Neuronal stem cell (in vitro differentiated cells): Measurements from ENCODE around the gene SMARCC2.
A peak's percentile ranks its signal among the peaks of the same experiment; 100 is the strongest.

Experiments used
- DNase-seq: peaks from one replicate; pipeline ENCODE4 v3.0.0-alpha.2; 2013; ENCODE audit warnings: low spot score
- H2AFZ ChIP-seq: one replicate; pipeline ENCODE4 v1.6.1; 2013; ENCODE audit warnings: mild to moderate bottlenecking, low read length, inconsistent platforms
- H2AK5ac ChIP-seq: 2 replicates; pipeline ENCODE4 v1.6.1; 2013; ENCODE audit warnings: low read depth, mild to moderate bottlenecking, inconsistent platforms, low read length, moderate library complexity, mixed read lengths
- H2BK120ac ChIP-seq: 2 replicates; pipeline ENCODE4 v1.6.1; 2013; ENCODE audit warnings: low read depth, mild to moderate bottlenecking, inconsistent platforms, low read length, moderate library complexity, mixed read lengths
- H2BK12ac ChIP-seq: one replicate; pipeline ENCODE4 v1.6.1; 2013; ENCODE audit warnings: low read length, inconsistent platforms
- H2BK15ac ChIP-seq: 2 replicates; pipeline ENCODE4 v1.6.1; 2013; ENCODE audit warnings: mild to moderate bottlenecking, low read length, inconsistent platforms, mixed read lengths
- H2BK5ac ChIP-seq: one replicate; pipeline ENCODE4 v1.6.1; 2013; ENCODE audit warnings: inconsistent platforms, mild to moderate bottlenecking, low read length, moderate library complexity
- H3K14ac ChIP-seq: one replicate; pipeline ENCODE4 v1.6.1; 2013; ENCODE audit warnings: low read length, inconsistent platforms
- H3K18ac ChIP-seq: 2 replicates; pipeline ENCODE4 v1.6.1; 2013; ENCODE audit warnings: low read length, inconsistent platforms
- H3K23ac ChIP-seq: 2 replicates; pipeline ENCODE4 v1.6.1; 2013; ENCODE audit warnings: low read depth, mild to moderate bottlenecking, mixed read lengths, low read length, inconsistent platforms; ENCODE audit not compliant: poor library complexity
- H3K27ac ChIP-seq: replicated peaks from 3 replicates; pipeline ENCODE4 v1.5.1; 2013; ENCODE audit warnings: low read length, inconsistent platforms
- H3K27me3 ChIP-seq, 3 experiments: 2 replicates each; pipeline ENCODE4 v1.6.1; 2013; ENCODE audit warnings: low read length in 3 of 3, mild to moderate bottlenecking in 2 of 3, inconsistent platforms in 1 of 3, low read depth in 1 of 3, mixed read lengths in 1 of 3, moderate library complexity in 1 of 3; ENCODE audit not compliant: control insufficient read depth in 3 of 3, insufficient read depth in 3 of 3
- H3K36me3 ChIP-seq, 2 donors: replicated peaks in 1 of 2; 2 replicates each; pipeline ENCODE4 v1.6.1; 2013; ENCODE audit warnings: low read length in 2 of 2; ENCODE audit not compliant: control insufficient read depth in 2 of 2, insufficient read depth in 2 of 2
- H3K4ac ChIP-seq: 2 replicates; pipeline ENCODE4 v1.6.1; 2013; ENCODE audit warnings: inconsistent platforms, mild to moderate bottlenecking, low read length, moderate library complexity
- H3K4me1 ChIP-seq, 2 donors: 1 replicate in 1 of 2; 2 replicates in 1 of 2; pipeline ENCODE4 v1.6.1; 2013; ENCODE audit warnings: low read length in 2 of 2, low read depth in 1 of 2; ENCODE audit not compliant: control insufficient read depth in 2 of 2, insufficient read depth in 1 of 2
- H3K4me2 ChIP-seq: one replicate; pipeline ENCODE4 v1.6.1; 2013; ENCODE audit warnings: mild to moderate bottlenecking, low read length, inconsistent platforms; ENCODE audit not compliant: insufficient read depth, poor library complexity, severe bottlenecking
- H3K4me3 ChIP-seq, 2 donors: 2 replicates each; pipeline ENCODE4 v1.5.1; 2013; ENCODE audit warnings: low read length in 2 of 2, mild to moderate bottlenecking in 2 of 2, inconsistent platforms in 1 of 2, moderate library complexity in 1 of 2
- H3K79me1 ChIP-seq: one replicate; pipeline ENCODE4 v1.6.1; 2013; ENCODE audit warnings: low read depth, mild to moderate bottlenecking, inconsistent platforms, low read length, moderate library complexity
- H3K9ac ChIP-seq: one replicate; pipeline ENCODE4 v1.6.1; 2013; ENCODE audit warnings: mild to moderate bottlenecking, low read depth, low read length, inconsistent platforms; ENCODE audit not compliant: poor library complexity
- H3K9me3 ChIP-seq, 2 donors: replicated peaks in 1 of 2; 2 replicates each; pipeline versions ENCODE3 to v1.6.1; 2013; ENCODE audit warnings: low read length in 2 of 2, mild to moderate bottlenecking in 2 of 2, inconsistent platforms in 1 of 2, low read depth in 1 of 2, mixed read lengths in 1 of 2, moderate library complexity in 1 of 2; ENCODE audit not compliant: control insufficient read depth in 2 of 2, insufficient read depth in 1 of 2
- H4K8ac ChIP-seq: one replicate; pipeline ENCODE4 v1.6.1; 2013; ENCODE audit warnings: low read depth, mild to moderate bottlenecking, inconsistent platforms, low read length, moderate library complexity
- H4K91ac ChIP-seq: one replicate; pipeline ENCODE4 v1.6.1; 2013; ENCODE audit warnings: low read length, low read depth, mild to moderate bottlenecking, inconsistent platforms; ENCODE audit not compliant: poor library complexity
- WGBS, 2 donors: extraction: QIAGEN DNeasy Blood & Tissue Kit; methylation state at CpG; one replicate each; pipeline ENCODE4 v1.1.7; 2013; ENCODE audit warnings: missing lambda C conversion rate in 2 of 2, mixed read lengths in 1 of 2; ENCODE audit not compliant: insufficient read length in 2 of 2, insufficient replicate concordance in 1 of 2; ENCODE audit errors: extremely low coverage in 2 of 2; 5-methylcytosine and 5-hydroxymethylcytosine counted together

SMARCC2 gene

DNA sequence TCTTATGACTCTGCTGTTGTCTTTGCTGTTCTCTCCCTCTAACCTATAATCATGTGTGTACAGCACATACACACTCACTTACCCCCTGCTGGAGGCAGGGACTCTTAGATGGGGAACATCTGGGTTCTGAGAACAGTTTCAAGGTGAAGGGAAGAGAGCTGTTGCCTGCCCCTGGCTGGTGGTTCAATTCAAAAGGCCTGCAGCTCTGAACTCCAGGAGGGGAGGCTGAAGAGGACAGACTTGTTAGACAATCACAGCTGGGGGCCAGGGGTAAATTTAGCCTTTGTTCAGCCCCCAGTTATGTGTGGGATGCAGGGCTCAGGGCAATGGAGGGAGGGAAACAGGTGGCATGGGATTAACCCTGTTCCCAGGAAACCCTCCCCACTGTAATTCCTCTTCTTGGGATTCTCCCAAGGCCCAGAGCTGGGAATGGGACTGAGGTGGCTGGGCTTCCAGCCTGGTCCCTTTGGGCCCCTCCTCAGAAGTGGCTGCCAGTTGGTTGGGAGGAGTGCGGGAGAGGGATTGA lies 35.0 kb downstream of the SMARCC2 start:
- DNase-seq = no peak
- Histone ChIP-seq H3K27me3 (no peaks in the 10 kb centered on the region), H3K9ac (no peak overlapping the region), H2BK12ac (no peak overlapping the region), H3K79me1 (no peaks in the 10 kb centered on the region), H2AK5ac (no peak overlapping the region), H2BK120ac (no peak overlapping the region), H3K23ac (no peak overlapping the region), H3K9me3 (no peaks in the 10 kb centered on the region), H3K4me1 (peaks cover 7 to 14% of the 10 kb centered on the region in 2 donors), H3K14ac (no peak overlapping the region), H3K27ac (no peak overlapping the region), H3K4ac (no peak overlapping the region), H3K4me3 (no peak overlapping the region), H3K36me3 (peaks cover 17 to 18% of the 10 kb centered on the region in 2 donors), H4K8ac (no peak overlapping the region), H2BK5ac (no peak overlapping the region), H2BK15ac (no peak overlapping the region), H2AFZ (no peak overlapping the region), H4K91ac (no peak overlapping the region), H3K4me2 (no peak overlapping the region), H3K18ac (no peak overlapping the region)
- WGBS, 2 donors = no CpG with 5 or more reads among the region's 1 CpG

DNA sequence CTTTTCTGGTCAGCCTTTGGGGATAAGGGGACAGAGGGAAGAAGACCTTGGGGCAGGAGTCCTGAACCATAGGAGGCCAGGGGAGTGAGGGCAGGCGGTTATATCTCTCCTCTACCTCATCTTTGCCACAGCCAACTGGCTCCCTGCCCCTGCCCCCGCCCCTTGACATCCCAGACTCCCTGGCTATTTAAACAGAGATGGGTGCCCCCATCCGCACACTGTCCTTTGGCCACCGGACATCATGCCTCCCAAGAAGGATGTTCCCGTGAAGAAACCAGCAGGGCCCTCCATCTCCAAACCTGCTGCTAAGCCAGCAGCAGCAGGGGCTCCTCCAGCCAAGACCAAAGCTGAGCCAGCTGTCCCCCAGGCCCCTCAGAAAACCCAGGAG lies 35.6 kb downstream of the SMARCC2 start:
- H3K23ac ChIP-seq = no peak overlapping the region
- H2BK15ac ChIP-seq = no peak overlapping the region
- H2BK120ac ChIP-seq = no peak overlapping the region
- no peak overlapping the region for H3K18ac ChIP-seq
- H2AFZ ChIP-seq = no peak overlapping the region
- no peak overlapping the region for H3K14ac ChIP-seq
- no peaks in the 10 kb centered on the region for H3K27me3 ChIP-seq
- peak overlapping the region in 1 of 2 donors; percentile 78 for H3K4me3 ChIP-seq
- H2BK5ac ChIP-seq = no peak overlapping the region
- no peak overlapping the region for H2BK12ac ChIP-seq
- H4K8ac ChIP-seq = no peak overlapping the region
- peaks cover 16 to 17% of the 10 kb centered on the region in 2 donors for H3K36me3 ChIP-seq
- peak overlapping the region; percentile 21 for H3K4me2 ChIP-seq
- no peak overlapping the region for H2AK5ac ChIP-seq
- WGBS, 2 donors = no CpG with 5 or more reads among the region's 5 CpGs
- DNase-seq = no peak
- peaks cover 7 to 13% of the 10 kb centered on the region in 2 donors for H3K4me1 ChIP-seq
- H3K79me1 ChIP-seq = no peaks in the 10 kb centered on the region
- no peaks in the 10 kb centered on the region for H3K9me3 ChIP-seq
- H3K27ac ChIP-seq = no peak overlapping the region
- no peak overlapping the region for H3K4ac ChIP-seq
- no peak overlapping the region for H4K91ac ChIP-seq
- H3K9ac ChIP-seq = no peak overlapping the region

DNA sequence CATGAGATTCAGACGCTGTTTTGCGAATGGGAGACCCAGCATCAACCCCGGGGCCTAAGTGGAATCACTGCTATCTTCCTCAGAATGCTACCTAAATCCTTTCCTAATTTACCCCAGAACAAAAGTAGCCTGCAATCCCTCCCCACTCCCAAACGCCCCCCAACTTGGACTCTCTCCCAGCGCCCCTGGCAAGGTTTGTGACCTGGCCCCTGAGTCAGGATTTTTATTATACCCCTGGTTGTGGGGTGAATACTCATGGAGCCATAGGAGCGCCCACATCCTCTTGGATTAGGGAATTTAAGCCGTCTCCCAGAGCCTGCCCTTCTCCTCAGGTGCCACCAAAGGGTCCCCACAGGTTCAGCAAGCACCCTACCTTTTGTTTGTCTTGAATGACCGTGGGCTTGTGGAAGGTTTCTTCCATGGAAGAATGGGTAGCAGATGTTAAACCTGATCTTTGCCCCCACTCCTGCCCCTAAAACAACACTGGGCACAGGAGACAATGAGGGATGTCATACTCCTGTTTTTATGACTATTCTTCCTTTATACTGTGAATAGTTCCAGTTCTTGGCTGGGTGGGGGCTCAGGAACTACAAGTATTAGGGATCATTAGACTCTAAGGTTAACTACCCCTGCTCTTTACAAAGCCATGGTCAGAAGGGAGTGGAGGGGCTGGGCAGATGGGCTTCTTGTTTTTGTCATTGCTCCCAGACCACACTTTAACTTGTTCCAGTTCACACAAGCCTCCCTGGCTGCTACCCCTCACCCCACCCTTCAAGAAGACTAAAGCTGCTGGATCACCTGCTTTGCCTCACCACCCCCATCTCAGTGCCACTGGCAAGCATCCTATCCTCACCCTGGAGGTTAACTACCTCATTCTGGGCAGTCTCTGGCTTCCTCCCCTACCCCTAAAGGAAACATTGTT lies 36.3 kb downstream of the SMARCC2 start:
- peaks cover 7 to 13% of the 10 kb centered on the region in 2 donors for H3K4me1 ChIP-seq
- no peaks in the 10 kb centered on the region for H3K9me3 ChIP-seq
- H3K36me3 ChIP-seq = peaks cover 16 to 17% of the 10 kb centered on the region in 2 donors
- H3K14ac ChIP-seq = no peak overlapping the region
- H2AFZ ChIP-seq = peak overlapping the region; percentile 91
- no peak overlapping the region for H2BK12ac ChIP-seq
- H4K8ac ChIP-seq = no peak overlapping the region
- H3K79me1 ChIP-seq = no peaks in the 10 kb centered on the region
- no peak overlapping the region for H2AK5ac ChIP-seq
- H2BK15ac ChIP-seq = peak overlapping the region; percentile 15
- H3K18ac ChIP-seq = peak overlapping the region; percentile 25
- H2BK5ac ChIP-seq = no peak overlapping the region
- no peak overlapping the region for H3K27ac ChIP-seq
- WGBS, 2 donors = no CpG with 5 or more reads among the region's 8 CpGs
- DNase-seq = no peak
- H3K23ac ChIP-seq = no peak overlapping the region
- peak overlapping the region; percentile 78 to 92 for H3K4me3 ChIP-seq
- no peaks in the 10 kb centered on the region for H3K27me3 ChIP-seq
- no peak overlapping the region for H3K4ac ChIP-seq
- H4K91ac ChIP-seq = no peak overlapping the region
- H2BK120ac ChIP-seq = no peak overlapping the region
- peak overlapping the region; percentile 82 for H3K4me2 ChIP-seq
- H3K9ac ChIP-seq = peak overlapping the region; percentile 67

DNA sequence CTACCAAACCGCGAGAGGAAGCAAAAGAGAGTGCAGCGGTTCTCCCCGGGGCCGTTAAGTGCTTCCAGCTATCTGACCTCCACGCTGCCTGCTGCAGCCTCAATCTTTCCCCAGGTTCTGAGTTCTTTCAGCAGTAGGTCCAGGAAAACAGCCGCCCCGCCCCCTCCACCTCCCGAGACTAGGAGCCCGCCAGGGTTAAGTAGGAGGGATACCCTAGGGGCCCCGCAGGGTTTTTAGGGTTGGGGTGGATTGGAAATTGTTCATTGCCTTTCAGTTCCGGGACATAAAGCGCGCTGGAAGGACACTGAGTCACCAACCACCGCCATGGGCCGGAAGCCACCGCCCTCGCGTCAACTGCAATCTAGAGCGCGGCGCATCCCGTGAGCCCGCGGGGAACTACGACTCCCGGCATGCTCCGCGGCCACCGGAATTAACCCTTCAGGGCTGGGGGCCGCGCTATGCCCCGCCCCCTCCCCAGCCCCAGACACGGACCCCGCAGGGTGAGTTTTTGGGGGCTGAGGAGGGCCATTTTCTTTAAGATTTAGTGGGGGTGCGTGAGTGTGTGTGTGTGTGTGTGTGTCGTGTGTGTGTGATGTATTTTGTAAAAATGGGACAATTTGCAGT lies 37.0 kb downstream of the SMARCC2 start, which contains the start of gene MYL6B:
MYL6B (plus strand) TSS at position 456 of the 624 bp plus-strand sequence. CDS start 1,332 bp downstream, outside the sequence.
- H3K9ac ChIP-seq = peak within 1 kb of the TSS; percentile 67
- peaks cover 6 to 11% of the 10 kb centered on the region in 2 donors for H3K4me1 ChIP-seq
- peak; percentile 86 for DNase-seq
- no peak within 1 kb of the TSS for H3K14ac ChIP-seq
- H2BK12ac ChIP-seq = no peak within 1 kb of the TSS
- H2AK5ac ChIP-seq = no peak within 1 kb of the TSS
- peak within 1 kb of the TSS; percentile 91 for H2AFZ ChIP-seq
- no peaks in the 10 kb centered on the region for H3K27me3 ChIP-seq
- H3K36me3 ChIP-seq = peaks cover 16 to 17% of the 10 kb centered on the region in 2 donors
- WGBS, 2 donors = no CpG with 5 or more reads among the region's 37 CpGs
- no peak within 1 kb of the TSS for H3K4ac ChIP-seq
- peak within 1 kb of the TSS; percentile 88 for H3K27ac ChIP-seq
- peak within 1 kb of the TSS; percentile 78 to 92 for H3K4me3 ChIP-seq
- H3K18ac ChIP-seq = peak within 1 kb of the TSS; percentile 85
- H3K4me2 ChIP-seq = peak within 1 kb of the TSS; percentile 82
- peak within 1 kb of the TSS; percentile 15 for H2BK15ac ChIP-seq
- no peak within 1 kb of the TSS for H4K91ac ChIP-seq
- no peaks in the 10 kb centered on the region for H3K79me1 ChIP-seq
- H3K9me3 ChIP-seq = no peaks in the 10 kb centered on the region
- H2BK5ac ChIP-seq = peak within 1 kb of the TSS; percentile 55
- H3K23ac ChIP-seq = peak within 1 kb of the TSS; percentile 94
- no peak within 1 kb of the TSS for H4K8ac ChIP-seq
- H2BK120ac ChIP-seq = no peak within 1 kb of the TSS
